Tibial nerve (tissue), 4 donors: ENCODE results near the gene GRM4.

Experiments
- CTCF ChIP-seq, 5 experiments: fragments of 200-600 bp in 3 of 5; fragments of 450-650 bp in 2 of 5; sonication (generic) in 3 of 5; IDR thresholded peaks; one replicate each; pipeline ENCODE4 v1.5.1; 2016 to 2019; ENCODE audit warnings: antibody characterized with exemption in 5 of 5, mild to moderate bottlenecking in 3 of 5, moderate library complexity in 2 of 5
- EP300 ChIP-seq, 2 donors: sonication (generic); formaldehyde crosslinking; IDR thresholded peaks; one replicate each; pipeline ENCODE4 v1.6.1; 2017; ENCODE audit warnings: antibody characterized with exemption in 2 of 2, mild to moderate bottlenecking in 1 of 2
- POLR2A ChIP-seq, 2 donors: fragments of 450-650 bp; IDR thresholded peaks; one replicate each; pipeline ENCODE4 v1.6.1; 2017; ENCODE audit warnings: antibody characterized with exemption in 2 of 2, mild to moderate bottlenecking in 2 of 2, moderate library complexity in 2 of 2

GRCh38 chr6:33978412-33979150 is 167.3 kb downstream of the GRM4 start:
- no peak for TF ChIP-seq EP300 (IDR thresholded peaks at IDR 0.05)
- TF ChIP-seq CTCF (IDR thresholded peaks at IDR 0.05), result no peak
- TF ChIP-seq POLR2A (IDR thresholded peaks at IDR 0.05), result no peak
